ENCODE data around the gene TPCN2.

DNA sequence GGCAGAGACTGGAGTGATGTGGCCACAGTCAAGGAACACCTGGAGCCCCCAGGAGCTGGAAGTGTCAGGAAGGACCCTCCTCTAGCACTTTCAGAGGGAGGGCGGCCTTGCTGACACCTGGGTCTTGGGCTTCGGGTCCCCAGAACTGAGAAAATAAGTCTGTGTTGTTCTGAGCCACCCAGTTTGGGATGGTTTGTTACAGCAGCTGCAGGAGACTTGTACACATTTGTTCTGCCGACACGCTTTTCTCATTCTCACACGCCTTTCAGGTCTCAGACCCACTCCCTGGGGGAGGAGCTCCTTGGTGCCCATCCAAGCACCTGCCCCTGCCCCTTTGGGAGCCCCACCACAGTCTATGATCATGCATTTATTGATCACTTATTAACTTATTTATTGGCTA, 59.8 kb downstream of the TPCN2 start:
- TF ChIP-seq POLR2A (IDR thresholded peaks at IDR 0.05) (no peak), EP300 (IDR thresholded peaks at IDR 0.05) (no peak)
- TF ChIP-seq, protein P1, sequence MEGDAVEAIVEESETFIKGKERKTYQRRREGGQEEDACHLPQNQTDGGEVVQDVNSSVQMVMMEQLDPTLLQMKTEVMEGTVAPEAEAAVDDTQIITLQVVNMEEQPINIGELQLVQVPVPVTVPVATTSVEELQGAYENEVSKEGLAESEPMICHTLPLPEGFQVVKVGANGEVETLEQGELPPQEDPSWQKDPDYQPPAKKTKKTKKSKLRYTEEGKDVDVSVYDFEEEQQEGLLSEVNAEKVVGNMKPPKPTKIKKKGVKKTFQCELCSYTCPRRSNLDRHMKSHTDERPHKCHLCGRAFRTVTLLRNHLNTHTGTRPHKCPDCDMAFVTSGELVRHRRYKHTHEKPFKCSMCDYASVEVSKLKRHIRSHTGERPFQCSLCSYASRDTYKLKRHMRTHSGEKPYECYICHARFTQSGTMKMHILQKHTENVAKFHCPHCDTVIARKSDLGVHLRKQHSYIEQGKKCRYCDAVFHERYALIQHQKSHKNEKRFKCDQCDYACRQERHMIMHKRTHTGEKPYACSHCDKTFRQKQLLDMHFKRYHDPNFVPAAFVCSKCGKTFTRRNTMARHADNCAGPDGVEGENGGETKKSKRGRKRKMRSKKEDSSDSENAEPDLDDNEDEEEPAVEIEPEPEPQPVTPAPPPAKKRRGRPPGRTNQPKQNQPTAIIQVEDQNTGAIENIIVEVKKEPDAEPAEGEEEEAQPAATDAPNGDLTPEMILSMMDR (IDR thresholded peaks at IDR 0.05): no peak
